Type B pancreatic cell (in vitro differentiated cells): ENCODE results near the gene DNAJB1. TPM values are rescaled to one million over a fixed set of nuclear protein-coding genes. Genes with fewer than 3 reads are reported as not detected.
"Not testable (repeated sequence)": the region's sequence is repeated elsewhere in the genome, so short reads cannot be mapped to it uniquely, and the experiment has no call there.

Experiments used
- DNase-seq: peaks from one replicate; pipeline ENCODE4 v3.0.0; 2021; ENCODE audit warnings: mixed read lengths; ENCODE audit not compliant: unreplicated experiment; ENCODE audit errors: extremely low spot score
- H3K27ac Mint-ChIP-seq: 2 replicates; pipeline ENCODE4 v1.8.0; 2021; ENCODE audit warnings: mild to moderate bottlenecking, mixed read lengths
- H3K27me3 Mint-ChIP-seq: 2 replicates; pipeline ENCODE4 v1.8.0; 2021; ENCODE audit warnings: mixed read lengths
- H3K36me3 Mint-ChIP-seq: 2 replicates; pipeline ENCODE4 v1.8.0; 2021; ENCODE audit warnings: mixed read lengths
- H3K4me1 Mint-ChIP-seq: one replicate; pipeline ENCODE4 v1.8.0; 2021; ENCODE audit warnings: mixed read lengths; ENCODE audit not compliant: unreplicated experiment
- H3K4me3 Mint-ChIP-seq: 2 replicates; pipeline ENCODE4 v1.8.0; 2021; ENCODE audit warnings: mild to moderate bottlenecking, mixed read lengths
- H3K9me3 Mint-ChIP-seq: 2 replicates; pipeline ENCODE4 v1.8.0; 2021; ENCODE audit warnings: mixed read lengths
- total RNA-seq: library from RNA; stranded (reverse); gene quantifications from 2 replicates; pipeline ENCODE4 v1.2.1, GENCODE V29; 2021; ENCODE audit warnings: low replicate concordance
- TF ChIP-seq, protein P1 (sequence below): fragments of 200-600 bp; sonication (generic); conservative IDR thresholded peaks from 2 replicates; pipeline ENCODE4 v1.5.0; 2021; ENCODE audit warnings: antibody characterized with exemption, mild to moderate bottlenecking

DNAJB1 gene
- total RNA-seq, 1 donor from 2014 or later = 142 TPM

- H3K27ac Mint-ChIP-seq = peak overlapping the region; percentile 82
- TF ChIP-seq, protein P1, sequence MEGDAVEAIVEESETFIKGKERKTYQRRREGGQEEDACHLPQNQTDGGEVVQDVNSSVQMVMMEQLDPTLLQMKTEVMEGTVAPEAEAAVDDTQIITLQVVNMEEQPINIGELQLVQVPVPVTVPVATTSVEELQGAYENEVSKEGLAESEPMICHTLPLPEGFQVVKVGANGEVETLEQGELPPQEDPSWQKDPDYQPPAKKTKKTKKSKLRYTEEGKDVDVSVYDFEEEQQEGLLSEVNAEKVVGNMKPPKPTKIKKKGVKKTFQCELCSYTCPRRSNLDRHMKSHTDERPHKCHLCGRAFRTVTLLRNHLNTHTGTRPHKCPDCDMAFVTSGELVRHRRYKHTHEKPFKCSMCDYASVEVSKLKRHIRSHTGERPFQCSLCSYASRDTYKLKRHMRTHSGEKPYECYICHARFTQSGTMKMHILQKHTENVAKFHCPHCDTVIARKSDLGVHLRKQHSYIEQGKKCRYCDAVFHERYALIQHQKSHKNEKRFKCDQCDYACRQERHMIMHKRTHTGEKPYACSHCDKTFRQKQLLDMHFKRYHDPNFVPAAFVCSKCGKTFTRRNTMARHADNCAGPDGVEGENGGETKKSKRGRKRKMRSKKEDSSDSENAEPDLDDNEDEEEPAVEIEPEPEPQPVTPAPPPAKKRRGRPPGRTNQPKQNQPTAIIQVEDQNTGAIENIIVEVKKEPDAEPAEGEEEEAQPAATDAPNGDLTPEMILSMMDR = no peak
- no peak for DNase-seq
- peaks cover 4% of the 10 kb centered on the region for H3K4me1 Mint-ChIP-seq
- H3K36me3 Mint-ChIP-seq = peaks cover 4% of the 10 kb centered on the region
- no peaks in the 10 kb centered on the region for H3K27me3 Mint-ChIP-seq
- H3K4me3 Mint-ChIP-seq = peak overlapping the region; percentile 71
- no peaks in the 10 kb centered on the region for H3K9me3 Mint-ChIP-seq
Observed at GRCh38 chr19:14550201-14550754, 32.1 kb upstream of the DNAJB1 start.

- H3K9me3 Mint-ChIP-seq = no peaks in the 10 kb centered on the region
- H3K36me3 Mint-ChIP-seq = peaks cover 4% of the 10 kb centered on the region
- H3K27ac Mint-ChIP-seq = no peak overlapping the region
Observed at GRCh38 chr19:14545716-14546082, 27.5 kb upstream of the DNAJB1 start.

DNA sequence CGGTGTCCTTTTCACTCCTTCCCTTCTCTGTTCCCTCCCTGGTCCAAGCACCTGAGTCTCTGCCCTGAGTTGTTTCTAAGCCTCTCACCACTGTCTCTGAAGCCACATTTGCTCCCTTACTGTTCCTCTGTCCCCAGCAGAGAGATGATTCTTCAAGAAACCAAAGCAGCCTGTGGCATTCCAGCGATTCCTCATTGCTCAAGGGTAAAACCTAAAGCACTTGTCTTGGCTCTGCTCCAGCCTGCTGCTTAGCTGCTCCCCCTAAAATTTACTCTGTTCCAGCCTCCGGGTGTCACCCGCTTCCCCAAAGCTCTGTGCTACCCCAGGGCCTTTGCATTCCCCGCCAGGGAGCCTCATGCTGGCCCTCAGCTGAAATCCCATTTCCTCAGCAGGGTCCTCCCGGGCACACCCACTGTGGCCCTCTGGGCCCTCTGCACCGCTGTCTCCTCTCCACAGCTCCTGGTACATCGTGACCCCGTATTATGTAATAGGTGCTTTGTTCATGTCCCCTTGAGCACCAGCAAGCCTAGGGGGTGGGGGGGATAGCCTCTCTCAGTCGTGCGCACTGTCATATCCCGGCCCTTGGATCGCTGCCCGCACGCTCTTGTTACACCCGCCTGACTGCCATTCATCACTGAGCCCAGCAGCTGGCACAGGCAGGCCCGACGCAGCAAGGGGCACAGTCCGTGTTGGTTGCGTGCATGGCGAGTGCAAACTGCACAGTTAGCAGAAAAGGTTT lies 26.9 kb upstream of the DNAJB1 start:
- H3K4me1 Mint-ChIP-seq = peaks cover 7% of the 10 kb centered on the region

More at GRCh38 chr19:14545716-14546082, 27.5 kb upstream of the DNAJB1 start:
- TF ChIP-seq, protein P1 = no peak
- H3K4me3 Mint-ChIP-seq = no peak overlapping the region
- no peak for DNase-seq
- H3K27me3 Mint-ChIP-seq = no peaks in the 10 kb centered on the region
- H3K4me1 Mint-ChIP-seq = peaks cover 7% of the 10 kb centered on the region

GRCh38 chr19:14544047-14544446 lies 25.9 kb upstream of the DNAJB1 start:
- Mint-ChIP-seq H3K4me1 (peaks cover 7% of the 10 kb centered on the region), H3K4me3 (no peak overlapping the region), H3K27me3 (no peaks in the 10 kb centered on the region), H3K27ac (peak overlapping the region; percentile 90), H3K36me3 (no peaks in the 10 kb centered on the region), H3K9me3 (no peaks in the 10 kb centered on the region)
- TF ChIP-seq, protein P1 = no peak
- DNase-seq = no peak

More for the DNA sequence above, 26.9 kb upstream of the DNAJB1 start:
- no peaks in the 10 kb centered on the region for H3K27me3 Mint-ChIP-seq
- H3K4me3 Mint-ChIP-seq = no peak overlapping the region
- TF ChIP-seq, protein P1 = no peak
- no peak for DNase-seq
- peak overlapping the region; percentile 90 for H3K27ac Mint-ChIP-seq
- H3K36me3 Mint-ChIP-seq = peaks cover 4% of the 10 kb centered on the region
- H3K9me3 Mint-ChIP-seq = no peaks in the 10 kb centered on the region

- Mint-ChIP-seq H3K4me1 (peaks cover 7% of the 10 kb centered on the region), H3K4me3 (no peak overlapping the region), H3K27ac (peak overlapping the region; percentile 91), H3K27me3 (no peaks in the 10 kb centered on the region), H3K9me3 (no peaks in the 10 kb centered on the region), H3K36me3 (no peaks in the 10 kb centered on the region)
- no peak for DNase-seq
- TF ChIP-seq, protein P1 = no peak
Observed at GRCh38 chr19:14542711-14543328, 24.6 kb upstream of the DNAJB1 start.

DNA sequence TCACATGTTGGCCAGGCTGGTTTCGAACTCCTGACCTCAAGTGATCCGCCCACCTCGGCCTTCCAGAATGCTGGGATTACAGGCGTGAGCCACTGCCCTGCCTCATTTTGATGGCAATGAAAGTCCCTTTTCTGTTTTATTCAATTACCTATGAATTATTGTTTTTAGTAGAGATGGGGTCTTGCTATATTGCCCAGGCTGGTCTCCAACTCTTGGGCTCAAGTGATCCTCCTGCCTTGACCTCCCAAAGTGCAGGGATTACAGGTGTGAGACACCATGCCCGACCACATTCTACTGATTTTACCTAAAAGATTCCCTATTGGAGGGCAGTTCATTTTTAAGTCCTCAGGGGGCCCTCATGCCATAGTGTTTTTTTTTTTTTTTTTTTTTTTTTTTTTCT lies 23.8 kb upstream of the DNAJB1 start:
- not testable (repeated sequence) for H3K4me3 Mint-ChIP-seq, H3K9me3 Mint-ChIP-seq, DNase-seq, H3K27ac Mint-ChIP-seq, H3K36me3 Mint-ChIP-seq, H3K4me1 Mint-ChIP-seq, H3K27me3 Mint-ChIP-seq
